HG03060 (cell line): ENCODE data around the gene ROM1.
A peak's percentile ranks its signal among the peaks of the same experiment; 100 is the strongest.
"Not testable (repeated sequence)": the region's sequence is repeated elsewhere in the genome, so short reads cannot be mapped to it uniquely, and the experiment has no call there.

Experiments used
- ATAC-seq: cut with Tn5 transposase; IDR thresholded peaks from one replicate; pipeline ENCODE4 v1.9.1; 2021; ENCODE audit warnings: low read depth, moderate number of reproducible peaks; ENCODE audit not compliant: unreplicated experiment

Gene ROM1

DNA sequence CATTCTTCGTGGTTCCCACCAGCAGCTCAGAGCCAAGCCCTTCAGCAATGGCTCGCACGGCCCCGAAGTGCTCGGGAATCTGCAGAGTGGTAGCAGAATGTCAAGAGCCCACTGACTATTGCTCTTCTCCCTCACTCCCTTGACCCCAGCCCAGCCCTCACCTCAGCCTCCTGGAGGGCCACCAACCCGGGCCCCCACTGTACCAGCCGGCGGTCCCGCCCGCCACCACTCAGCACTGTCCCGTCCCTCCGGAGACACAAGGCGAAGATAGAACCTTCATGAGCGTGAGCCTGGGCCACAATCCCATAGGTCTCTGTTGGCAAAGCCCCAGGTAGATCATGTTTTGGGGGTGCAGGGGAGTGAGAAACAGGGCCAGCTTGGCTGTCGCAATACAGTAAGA lies 7.2 kb upstream of the ROM1 start:
- no peak for ATAC-seq

DNA sequence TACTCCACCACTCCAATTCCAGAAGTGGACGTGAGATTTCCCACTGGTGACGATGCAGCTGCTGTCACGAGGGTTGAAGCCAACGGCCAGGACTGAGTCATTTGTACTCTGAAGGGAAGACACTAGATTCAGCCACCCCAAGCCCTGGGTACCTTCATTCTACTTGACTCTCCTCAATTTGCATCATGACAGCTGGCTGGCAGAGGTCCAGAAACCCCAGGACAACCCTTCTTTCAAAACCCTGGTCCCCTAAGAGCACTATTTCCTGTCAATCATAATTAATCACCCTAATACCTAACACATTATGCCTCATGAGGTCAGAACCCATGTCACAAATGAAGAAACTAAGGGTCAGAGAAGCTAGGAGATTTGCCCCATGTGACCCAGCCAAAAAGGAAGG lies 5.3 kb upstream of the ROM1 start:
- ATAC-seq = no peak

DNA sequence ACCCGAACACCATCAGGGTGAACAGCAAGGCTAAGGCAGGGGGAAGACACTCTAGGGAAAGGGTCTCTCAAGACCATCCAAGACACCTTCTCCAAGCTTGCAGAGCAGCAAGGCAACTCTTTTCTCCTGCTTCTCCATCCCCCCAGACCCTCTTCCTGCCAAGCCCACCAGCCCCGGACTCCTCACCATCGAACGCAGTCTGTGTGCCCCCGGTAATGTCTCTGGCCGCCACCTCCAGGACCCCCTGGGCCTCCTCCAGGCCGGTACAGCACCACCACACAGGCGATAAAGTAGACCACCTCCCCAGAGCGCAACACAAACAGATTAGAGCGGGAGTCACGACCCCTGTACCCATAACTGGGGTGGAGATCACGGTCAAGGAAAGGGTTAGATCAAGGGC lies 4.3 kb upstream of the ROM1 start:
- no peak for ATAC-seq

DNA sequence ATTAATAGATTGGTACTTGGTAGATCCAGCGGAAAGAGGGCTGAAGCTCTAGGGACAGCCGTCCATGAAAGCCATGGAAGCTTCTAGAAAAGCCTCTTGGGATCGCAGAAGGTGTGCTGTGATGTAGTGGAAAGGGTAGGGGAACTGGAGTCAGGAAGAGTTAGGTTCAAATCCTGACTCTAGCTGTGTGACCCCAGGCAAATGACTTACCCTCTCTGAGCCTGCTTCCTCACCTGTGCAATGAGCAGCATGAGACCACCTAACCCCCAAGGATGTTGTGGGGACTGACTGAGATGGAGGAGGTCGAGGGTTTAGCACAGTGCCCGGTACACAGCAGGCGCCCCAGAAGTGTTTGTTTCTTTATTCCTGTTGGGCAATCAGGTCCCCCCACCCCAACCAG lies 2.7 kb upstream of the ROM1 start:
- no peak for ATAC-seq

DNA sequence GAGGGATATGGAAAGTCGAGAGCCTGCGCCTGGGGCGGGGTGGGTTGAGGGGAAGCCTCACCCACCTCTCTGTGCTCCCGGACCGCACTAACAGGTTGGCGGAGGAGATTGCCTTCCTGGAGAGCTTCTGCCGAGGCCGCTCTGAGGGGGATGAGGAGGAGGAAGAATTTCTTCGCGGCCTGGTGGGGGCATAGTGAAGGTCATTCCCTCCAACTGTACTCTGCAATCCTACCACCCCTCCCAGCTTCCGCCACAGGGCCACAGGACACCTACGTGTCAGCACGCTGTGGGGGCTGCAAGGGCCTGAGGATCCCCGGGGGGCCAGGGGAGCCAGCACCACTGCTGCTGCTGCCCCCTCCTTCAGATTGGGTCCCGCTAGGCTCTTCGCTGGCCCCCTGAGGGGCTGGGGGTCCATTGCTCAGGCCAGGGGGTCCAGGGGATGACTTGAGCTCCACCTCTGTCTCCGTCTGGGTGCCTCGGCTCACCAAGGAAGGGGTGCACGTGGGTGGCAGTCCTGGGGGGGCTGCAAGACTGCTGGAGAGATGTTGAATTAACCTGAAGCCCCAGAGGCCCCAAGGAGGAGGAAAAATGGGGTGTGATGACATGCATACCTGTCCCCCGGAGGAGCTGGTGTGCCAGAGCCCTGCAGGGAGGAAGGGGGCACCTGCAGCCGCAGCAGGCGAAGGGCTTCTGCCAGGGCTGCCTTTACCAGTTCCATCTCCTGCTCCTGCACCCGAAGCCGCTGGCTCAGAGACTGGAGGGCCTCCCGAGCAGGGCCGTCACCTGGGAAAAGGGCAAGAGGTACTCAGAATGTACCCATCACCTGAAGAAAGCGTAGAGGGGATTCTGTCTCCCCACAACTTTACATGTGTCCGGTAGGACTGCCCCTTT lies 2.0 kb upstream of the ROM1 start:
- ATAC-seq = no peak

DNA sequence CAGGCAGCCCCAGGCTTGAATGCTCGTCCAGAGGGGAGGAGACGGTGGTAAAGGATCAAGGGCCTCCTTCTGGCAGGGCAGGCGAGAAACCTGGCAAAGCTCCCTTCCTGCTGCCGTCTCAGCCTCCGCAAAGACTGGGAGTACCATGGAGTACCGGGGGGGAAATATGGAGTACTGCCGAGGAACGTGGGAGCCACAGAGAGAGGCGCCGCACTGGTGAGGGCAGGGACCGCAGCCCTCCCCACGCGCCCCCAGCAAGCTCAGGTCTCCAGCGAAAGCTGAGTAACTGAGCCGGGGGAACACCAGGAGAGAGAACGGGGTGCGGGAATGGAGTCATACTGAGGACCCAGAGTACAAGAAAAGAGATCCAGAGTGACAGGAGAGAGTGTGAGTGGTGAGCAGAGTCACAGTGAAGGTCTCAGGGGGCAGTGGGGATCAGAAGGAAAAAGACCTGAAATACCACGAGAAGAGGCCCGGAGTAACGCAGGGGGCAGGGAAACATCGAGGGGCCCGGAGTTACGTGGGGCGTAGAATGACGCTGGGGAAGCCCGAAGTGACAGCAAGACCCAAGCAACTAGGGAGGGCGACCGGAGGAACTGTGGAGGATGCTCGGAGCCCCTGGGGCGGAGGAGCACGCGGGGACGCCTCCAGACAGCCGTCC lies 1.2 kb upstream of the ROM1 start:
- ATAC-seq = no peak

DNA sequence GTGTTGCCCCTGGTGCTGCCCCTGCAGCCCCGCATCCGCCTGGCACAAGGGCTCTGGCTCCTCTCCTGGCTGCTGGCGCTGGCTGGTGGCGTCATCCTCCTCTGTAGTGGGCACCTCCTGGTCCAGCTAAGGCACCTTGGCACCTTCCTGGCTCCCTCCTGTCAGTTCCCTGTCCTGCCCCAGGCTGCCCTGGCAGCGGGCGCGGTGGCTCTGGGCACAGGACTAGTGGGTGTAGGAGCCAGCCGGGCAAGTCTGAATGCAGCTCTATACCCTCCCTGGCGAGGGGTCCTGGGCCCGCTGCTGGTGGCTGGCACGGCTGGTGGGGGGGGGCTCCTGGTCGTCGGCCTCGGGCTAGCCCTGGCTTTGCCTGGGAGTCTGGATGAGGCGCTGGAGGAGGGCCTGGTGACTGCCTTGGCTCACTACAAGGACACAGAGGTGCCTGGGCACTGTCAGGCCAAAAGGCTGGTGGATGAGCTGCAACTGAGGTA lies 278 bp downstream of the ROM1 start:
- no peak for ATAC-seq

DNA sequence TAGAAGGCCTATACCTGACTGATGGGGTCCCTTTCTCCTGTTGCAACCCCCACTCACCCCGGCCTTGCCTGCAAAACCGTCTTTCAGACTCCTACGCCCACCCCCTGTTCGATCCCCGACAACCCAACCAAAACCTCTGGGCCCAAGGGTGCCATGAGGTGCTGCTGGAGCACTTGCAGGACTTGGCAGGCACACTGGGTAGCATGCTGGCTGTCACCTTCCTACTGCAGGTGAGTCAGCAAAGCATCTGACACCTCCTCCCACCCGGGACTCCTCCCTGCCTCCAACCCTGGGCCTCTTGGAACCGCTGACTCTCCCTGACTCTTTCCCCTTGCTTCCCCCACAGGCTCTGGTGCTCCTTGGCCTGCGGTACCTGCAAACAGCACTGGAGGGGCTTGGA lies 1.2 kb downstream of the ROM1 start:
- no peak for ATAC-seq

DNA sequence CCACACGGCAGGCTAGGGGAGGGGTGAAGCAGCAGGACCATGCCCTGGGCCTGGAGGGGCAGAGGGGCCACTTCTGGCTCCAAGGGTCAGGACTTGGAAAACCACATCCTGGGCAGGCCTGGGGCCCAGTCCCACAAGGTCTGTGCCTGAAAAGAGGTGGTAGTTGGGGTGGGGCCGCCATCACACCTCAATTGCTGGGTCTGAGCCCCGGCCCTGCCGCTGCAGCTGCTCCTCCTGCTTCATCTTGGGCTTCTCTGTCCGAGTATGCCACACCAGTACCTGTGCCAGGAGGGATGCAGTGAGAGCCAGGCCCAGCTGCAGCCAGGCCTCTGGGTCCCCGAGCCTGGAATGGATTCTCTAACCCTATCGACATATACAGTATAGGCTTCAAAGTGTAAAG lies 2.5 kb downstream of the ROM1 start:
- ATAC-seq = no peak

DNA sequence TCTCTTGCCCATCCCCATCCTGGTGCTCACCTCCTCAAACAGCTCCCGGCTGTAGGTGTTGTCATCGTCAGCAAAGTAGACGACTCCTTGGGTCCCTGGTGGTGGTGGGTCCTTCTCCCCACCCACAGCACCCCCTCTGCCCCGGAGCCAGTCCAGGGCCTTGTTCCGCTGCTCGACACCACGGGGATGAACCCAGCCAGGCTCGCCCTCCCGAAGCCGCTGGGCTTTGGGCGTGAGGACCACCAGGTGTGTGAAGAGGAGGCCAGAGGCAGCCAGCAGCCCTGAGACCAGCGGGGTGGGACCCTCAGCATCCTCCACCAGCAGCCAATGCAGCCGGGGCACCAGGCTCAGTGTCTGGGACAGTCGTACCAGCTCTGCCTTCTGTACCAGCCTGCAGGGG lies 3.9 kb downstream of the ROM1 start:
- ATAC-seq = not testable (repeated sequence)

DNA sequence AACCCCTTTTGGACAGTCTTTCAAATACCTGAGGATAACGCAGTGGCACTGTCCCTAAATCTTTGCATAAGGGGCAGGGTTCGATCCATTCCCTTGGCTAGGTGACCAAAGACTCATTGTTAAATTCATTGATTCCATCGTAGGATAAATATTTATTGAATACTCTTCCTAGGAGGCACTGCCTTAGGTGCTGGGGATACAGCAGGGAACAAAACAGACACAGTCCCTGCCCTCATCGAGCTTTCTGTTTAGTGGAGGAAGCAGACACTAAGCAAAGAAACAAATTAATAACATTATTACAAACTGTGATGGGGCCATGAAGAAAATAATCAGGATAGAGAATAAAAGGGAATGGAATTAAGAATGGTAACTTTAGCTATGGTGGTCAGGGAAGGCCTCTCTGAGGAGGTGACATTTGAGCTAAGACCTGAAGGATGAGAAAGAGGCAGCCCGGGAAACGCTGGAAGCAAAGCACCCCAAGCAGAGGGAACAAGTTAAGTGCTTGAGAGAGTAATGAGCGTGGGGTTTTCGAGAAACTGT lies 8.0 kb downstream of the ROM1 start:
- no peak for ATAC-seq

DNA sequence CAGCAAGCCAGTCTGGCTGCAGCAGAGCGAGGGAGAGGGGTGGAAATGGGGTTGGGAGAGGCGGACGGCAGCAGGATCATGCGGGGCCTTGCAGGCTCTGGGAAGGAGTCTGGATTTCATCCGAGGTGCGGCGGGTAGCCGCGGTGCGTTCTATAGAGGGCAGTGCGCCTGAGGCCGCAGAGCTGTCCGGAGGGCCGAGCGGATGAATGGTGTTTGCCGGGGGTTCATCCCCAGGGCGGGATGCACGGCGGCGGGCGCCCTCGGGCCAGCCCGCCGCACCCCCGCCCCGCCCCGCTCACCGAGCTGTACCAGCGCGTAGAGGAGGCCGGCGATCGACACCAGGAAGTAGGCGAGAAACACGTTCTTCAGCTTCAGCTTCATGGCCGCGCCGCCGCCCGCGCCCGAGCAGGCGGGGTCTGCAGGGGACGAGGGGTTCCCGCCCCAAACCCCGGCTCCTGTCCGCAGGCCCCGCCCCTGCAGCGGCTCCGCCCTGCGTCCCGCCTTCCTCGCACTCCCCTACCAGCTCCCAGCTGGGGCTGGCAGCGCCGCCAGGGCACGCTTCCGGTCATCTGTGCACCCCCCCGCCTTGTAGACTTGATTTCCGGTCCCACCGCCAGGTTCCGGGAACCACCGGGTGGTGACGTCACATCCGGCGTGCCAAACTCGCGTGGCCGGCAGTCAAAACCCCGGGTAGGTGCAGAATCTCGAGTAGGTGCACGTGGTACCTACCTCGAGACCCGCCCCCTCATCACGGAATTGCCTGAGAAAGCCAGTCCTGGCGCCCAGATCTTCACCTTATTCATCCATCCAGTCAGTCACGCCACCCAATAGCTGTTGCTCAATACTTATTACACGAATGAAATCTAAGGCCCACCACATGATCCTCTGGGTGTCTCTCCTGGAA lies 8.8 kb downstream of the ROM1 start, which contains the start of gene B3GAT3:
TSS of gene B3GAT3 (minus strand) at position 420 of the 904 bp plus-strand sequence. CDS start at position 381, 39 bp downstream.
- ATAC-seq = peak; percentile 70

DNA sequence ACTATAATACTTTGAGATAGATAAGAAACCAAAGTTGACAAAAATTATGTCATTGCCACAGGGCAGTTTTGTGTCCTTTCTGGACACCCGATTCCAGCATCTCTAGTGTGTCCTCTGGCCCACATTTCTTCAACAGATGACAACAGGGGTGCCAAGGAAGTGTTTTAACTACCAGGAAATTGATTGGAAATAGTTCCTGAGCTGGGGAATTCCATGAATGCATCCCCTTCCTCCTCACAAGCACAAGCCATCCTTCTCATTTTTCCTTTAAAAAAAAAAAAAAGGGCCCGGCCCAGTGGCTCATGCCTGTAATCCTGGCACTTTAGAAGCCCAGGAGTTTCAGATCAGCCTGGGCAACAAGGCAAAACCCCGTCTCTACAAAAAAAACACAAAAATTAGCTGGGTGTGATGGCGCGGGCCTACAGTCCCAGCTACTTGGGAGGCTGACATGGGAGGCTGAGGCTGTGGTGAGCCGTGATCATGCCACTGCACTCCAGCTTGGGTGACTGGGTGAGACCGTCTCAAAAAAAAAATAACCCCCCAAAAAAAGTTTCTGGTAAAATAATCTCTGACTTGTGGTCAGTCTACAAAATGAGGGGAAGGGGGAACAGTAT lies 9.5 kb downstream of the ROM1 start:
- no peak for ATAC-seq

DNA sequence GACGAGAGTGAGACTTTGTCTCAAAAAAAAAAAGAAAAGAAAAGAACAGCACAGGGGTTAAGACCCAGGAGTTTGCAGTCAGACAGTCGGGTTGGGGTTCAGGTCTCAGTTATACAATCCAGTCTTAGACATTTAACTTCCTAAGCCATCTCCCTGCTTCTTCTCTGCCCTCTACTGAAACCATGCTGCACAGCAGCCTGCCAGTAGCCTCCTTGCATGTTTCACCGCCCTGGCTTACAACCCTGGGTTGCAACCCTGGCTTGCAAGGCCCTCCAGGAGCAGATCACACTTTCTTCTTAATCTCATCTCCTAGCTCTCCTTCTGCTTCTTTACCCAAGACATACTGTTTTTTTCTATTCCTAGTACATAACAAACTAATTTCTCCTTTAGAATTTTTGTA lies 14.7 kb downstream of the ROM1 start:
- no peak for ATAC-seq

DNA sequence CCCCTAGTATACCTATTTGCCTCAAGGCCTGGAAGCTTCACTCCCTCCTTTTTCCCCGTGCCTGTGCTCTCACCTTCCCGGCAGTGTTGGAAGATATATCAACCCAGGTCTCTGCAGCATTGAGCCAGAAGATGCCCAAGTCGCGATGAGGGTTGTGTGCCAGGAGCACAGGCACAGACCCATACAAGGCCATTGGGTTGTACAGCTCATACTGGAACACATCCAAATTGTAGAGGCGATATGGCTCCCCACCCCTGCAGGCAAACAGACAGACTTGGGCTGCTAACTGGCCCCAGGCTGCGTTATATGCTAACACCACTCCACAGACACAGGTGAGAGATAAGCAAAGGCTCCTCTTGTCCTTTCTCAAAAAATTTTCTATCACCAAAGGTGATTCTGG lies 19.4 kb downstream of the ROM1 start:
- ATAC-seq = no peak

DNA sequence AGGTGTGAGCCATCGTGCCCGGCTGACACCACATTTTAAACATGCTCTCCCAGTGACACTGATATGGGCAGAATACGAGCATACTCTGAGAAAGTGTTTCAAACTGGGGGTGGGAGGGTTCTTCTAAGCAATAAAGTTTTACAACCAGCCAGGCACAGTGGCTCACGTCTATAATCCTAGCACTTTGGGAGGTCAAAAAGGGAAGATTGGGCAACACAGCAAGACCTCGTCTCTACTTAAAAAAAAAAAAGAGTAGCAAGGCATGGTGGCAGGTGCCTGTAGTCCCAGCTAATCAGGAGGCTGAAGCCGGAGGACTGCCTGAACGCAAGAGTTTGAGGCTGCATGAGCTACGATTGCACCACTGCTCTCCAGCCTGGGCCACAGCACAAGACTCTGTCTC lies 31.2 kb downstream of the ROM1 start:
- no peak for ATAC-seq

DNA sequence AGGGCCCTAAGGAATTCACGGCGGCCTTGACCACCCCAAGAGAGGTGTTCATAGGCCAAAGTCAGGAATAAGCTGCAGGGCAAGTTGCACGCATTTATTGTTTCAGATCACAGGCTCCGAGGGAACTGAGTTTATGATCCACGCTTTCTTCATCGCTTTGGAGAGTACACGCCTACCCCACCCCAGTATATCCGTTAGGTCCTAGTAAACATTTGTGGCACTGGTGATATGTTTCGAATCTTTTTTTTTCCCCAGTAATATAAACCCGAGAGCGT lies 32.6 kb downstream of the ROM1 start:
- ATAC-seq = no peak

DNA sequence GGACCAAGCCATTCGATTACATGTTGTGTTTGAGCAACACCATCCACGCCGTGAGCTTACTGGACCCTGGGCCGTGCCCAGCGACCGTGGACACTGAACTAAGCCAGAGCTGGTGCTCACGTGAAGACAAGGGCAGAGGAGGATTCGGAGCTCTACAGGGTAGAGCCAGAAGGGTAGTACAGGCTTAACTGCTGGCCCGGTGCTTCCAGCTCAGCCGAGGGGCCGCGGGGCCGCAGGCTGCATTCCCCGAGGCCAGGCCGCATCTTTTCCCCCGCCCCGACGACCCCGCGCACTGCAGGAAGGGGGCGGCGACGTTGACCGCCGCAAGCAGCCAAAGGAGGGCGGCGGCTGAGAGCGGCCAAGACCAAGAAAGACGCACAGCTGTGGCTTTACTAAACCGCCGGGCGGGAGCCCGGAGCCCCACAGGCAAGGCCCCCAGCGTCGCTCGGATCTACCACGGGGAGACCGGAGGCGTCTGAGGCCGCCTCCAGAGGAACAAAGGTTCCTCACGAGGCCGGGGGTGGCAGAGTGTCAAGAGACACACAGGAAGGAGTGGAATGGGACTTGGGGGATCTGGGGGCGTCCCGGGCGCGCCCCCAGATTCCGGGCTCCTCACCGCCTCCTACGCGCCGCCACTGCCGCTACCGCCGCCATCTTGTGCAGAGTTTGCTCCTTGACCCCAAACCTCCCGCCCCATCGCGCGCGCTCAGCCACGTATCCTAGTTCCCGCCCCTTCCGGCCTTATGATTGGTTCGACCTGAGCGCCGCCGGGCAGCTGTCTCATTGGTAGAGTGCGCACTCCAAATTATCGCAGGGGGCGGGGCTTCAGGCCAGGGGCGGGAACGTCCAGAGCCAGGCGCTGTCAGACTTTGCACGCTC lies 33.1 kb downstream of the ROM1 start, which contains the start of gene GANAB:
TSS of gene GANAB (minus strand) at position 668 of the 879 bp plus-strand sequence. CDS start at position 654, 14 bp downstream.
- ATAC-seq = peak; percentile 69
